Stimulated activated CD8-positive, alpha-beta memory T cell treated with anti-CD3 and anti-CD28 coated beads, Interleukin-15, amount 100 ng/mL, for 1 hour (primary cell): ENCODE results near the gene NOL12.
"Not testable (repeated sequence)": the region's sequence is repeated elsewhere in the genome, so short reads cannot be mapped to it uniquely, and the experiment has no call there.

ENCODE experiments used
- DNase-seq: peaks from one replicate; pipeline ENCODE4 v3.0.0-alpha.2; 2020; ENCODE audit warnings: low read depth

Gene NOL12

GRCh38 chr22:37679670-37680069, 6.5 kb upstream of the NOL12 start:
- no peak for DNase-seq

GRCh38 chr22:37680191-37680851, 5.8 kb upstream of the NOL12 start:
- DNase-seq: no peak

- no peak for DNase-seq
Observed at GRCh38 chr22:37681001-37681424, 5.1 kb upstream of the NOL12 start.

GRCh38 chr22:37681556-37682049, 4.5 kb upstream of the NOL12 start:
- DNase-seq: peak; percentile 62

- no peak for DNase-seq
Observed at GRCh38 chr22:37684803-37685615, 1.1 kb upstream of the NOL12 start.

- DNase-seq: no peak
Observed at GRCh38 chr22:37690407-37690806, 4.3 kb downstream of the NOL12 start.

GRCh38 chr22:37690901-37691504, 4.9 kb downstream of the NOL12 start:
- DNase-seq: no peak

- no peak for DNase-seq
Observed at GRCh38 chr22:37692627-37693285, 6.6 kb downstream of the NOL12 start.

GRCh38 chr22:37694131-37694530, 8.0 kb downstream of the NOL12 start:
- not testable (repeated sequence) for DNase-seq

GRCh38 chr22:37696260-37696656, 10.1 kb downstream of the NOL12 start:
- DNase-seq: not testable (repeated sequence)

- peak; percentile 58 for DNase-seq
Observed at GRCh38 chr22:37696657-37697537, 10.8 kb downstream of the NOL12 start, which contains the start of gene TRIOBP. Gene TRIOBP, plus strand, starts transcription at chr22:37697048. Its CDS starts 4,318 bp downstream, at chr22:37701366.

- DNase-seq: no peak
Observed at GRCh38 chr22:37697538-37697835, 11.3 kb downstream of the NOL12 start.

- no peak for DNase-seq
Observed at GRCh38 chr22:37701141-37701786, 15.1 kb downstream of the NOL12 start.

GRCh38 chr22:37703906-37704305, 17.8 kb downstream of the NOL12 start:
- no peak for DNase-seq

- no peak for DNase-seq
Observed at GRCh38 chr22:37704645-37705044, 18.5 kb downstream of the NOL12 start.

- DNase-seq: no peak
Observed at GRCh38 chr22:37705205-37705604, 19.1 kb downstream of the NOL12 start.

GRCh38 chr22:37708580-37709444, 22.7 kb downstream of the NOL12 start:
- no peak for DNase-seq

GRCh38 chr22:37709445-37709765, 23.3 kb downstream of the NOL12 start:
- DNase-seq: no peak

- DNase-seq: no peak
Observed at GRCh38 chr22:37710675-37711074, 24.5 kb downstream of the NOL12 start.

- DNase-seq: no peak
Observed at GRCh38 chr22:37711490-37711889, 25.3 kb downstream of the NOL12 start.
